Measurements from ENCODE around the gene XRRA1.

The XRRA1 gene

GRCh38 chr11:74948546-74948897 lies 369 bp downstream of the XRRA1 start:
- peak; percentile 48 for DNase-seq (ENCODE audit: low read depth)
- TF ChIP-seq POLR2A (IDR thresholded peaks at IDR 0.05; ENCODE audit: extremely low read depth, insufficient read length) (no peak), MYC (IDR thresholded peaks at IDR 0.05; ENCODE audit: low read depth, low read length) (no peak), CTCF (IDR thresholded peaks at IDR 0.05; ENCODE audit: low read depth, low read length) (no peak)
- TF ChIP-seq, protein P1, sequence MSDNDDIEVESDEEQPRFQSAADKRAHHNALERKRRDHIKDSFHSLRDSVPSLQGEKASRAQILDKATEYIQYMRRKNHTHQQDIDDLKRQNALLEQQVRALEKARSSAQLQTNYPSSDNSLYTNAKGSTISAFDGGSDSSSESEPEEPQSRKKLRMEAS (IDR thresholded peaks at IDR 0.05; ENCODE audit: low read depth, low read length) = no peak
- peak overlapping the region; percentile 89 for H3K4me3 ChIP-seq (ENCODE audit: low read depth, low read length)

- TF ChIP-seq, protein P1 (IDR thresholded peaks at IDR 0.05; ENCODE audit: low read depth, low read length) = no peak
- TF ChIP-seq MYC (IDR thresholded peaks at IDR 0.05; ENCODE audit: low read depth, low read length) (no peak), CTCF (IDR thresholded peaks at IDR 0.05; ENCODE audit: low read depth, low read length) (no peak), POLR2A (IDR thresholded peaks at IDR 0.05; ENCODE audit: extremely low read depth, insufficient read length) (no peak)
- no peak overlapping the region for H3K4me3 ChIP-seq (ENCODE audit: low read depth, low read length)
- no peak for DNase-seq (ENCODE audit: low read depth)
Measured at GRCh38 chr11:74942073-74942759, 6.7 kb downstream of the XRRA1 start.

DNA sequence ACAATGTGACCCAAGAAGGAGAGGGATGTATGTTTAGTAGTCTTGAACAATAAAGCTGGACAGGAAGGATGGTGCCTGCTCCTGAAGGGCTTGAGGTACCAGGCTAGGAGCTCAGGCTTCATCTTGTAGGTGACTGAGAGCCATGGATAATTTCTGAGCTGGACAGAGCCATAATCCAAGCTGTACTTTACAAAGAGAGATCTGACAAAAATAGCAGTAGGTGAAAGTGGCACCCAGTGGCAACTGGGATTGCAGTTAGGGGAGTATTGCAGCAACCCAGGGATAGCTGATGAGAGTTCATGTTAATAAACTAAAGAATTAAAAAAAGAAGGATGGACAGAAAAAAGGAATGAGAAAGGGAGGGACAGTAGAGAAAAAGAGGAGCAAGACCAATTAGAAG lies 7.4 kb downstream of the XRRA1 start:
- no peak overlapping the region for H3K4me3 ChIP-seq (ENCODE audit: low read depth, low read length)
- TF ChIP-seq CTCF (IDR thresholded peaks at IDR 0.05; ENCODE audit: low read depth, low read length) (no peak), POLR2A (IDR thresholded peaks at IDR 0.05; ENCODE audit: extremely low read depth, insufficient read length) (no peak), MYC (IDR thresholded peaks at IDR 0.05; ENCODE audit: low read depth, low read length) (no peak)
- TF ChIP-seq, protein P1 (IDR thresholded peaks at IDR 0.05; ENCODE audit: low read depth, low read length) = no peak
- no peak for DNase-seq (ENCODE audit: low read depth)

DNA sequence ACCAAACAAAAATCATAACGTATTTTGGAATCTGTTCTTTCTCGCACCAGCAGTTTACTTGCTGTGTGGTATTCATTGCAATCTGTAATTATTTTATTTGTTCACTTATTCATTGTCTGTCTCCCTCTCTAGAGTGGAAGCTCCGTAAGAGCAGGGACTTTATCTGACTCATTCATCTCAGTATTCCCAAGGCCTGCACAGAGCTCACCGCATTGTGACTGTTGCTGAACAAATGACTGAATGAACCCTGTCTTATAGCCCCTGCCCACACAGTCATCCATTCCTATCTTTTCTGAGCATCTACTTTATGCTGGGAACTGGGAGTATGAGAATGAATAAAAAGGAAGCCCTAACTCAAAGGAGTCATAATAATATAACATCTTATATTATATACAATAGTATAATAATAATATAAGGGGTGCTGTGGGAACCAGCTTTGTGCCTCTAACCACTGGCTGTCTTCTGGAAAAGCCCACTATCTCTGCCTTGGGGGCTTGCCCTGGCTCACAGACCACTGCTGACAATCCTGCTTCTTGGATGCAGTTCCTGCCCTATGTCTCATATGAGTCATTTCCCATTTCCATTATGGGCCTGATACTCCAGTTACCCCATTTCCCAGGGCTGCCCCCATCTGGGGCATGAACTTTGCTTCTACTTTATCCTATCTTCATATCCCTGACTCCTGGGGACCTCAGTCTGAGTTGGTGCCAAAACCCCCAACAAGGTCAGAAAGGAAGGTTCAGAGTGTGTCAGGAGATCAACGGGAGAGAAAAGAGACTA lies 11.0 kb downstream of the XRRA1 start:
- no peak for TF ChIP-seq MYC (IDR thresholded peaks at IDR 0.05; ENCODE audit: low read depth, low read length)
- TF ChIP-seq, protein P1 (IDR thresholded peaks at IDR 0.05; ENCODE audit: low read depth, low read length) = no peak
- TF ChIP-seq CTCF (IDR thresholded peaks at IDR 0.05; ENCODE audit: low read depth, low read length) = no peak
- no peak for TF ChIP-seq POLR2A (IDR thresholded peaks at IDR 0.05; ENCODE audit: extremely low read depth, insufficient read length)
- no peak for DNase-seq (ENCODE audit: low read depth)

GRCh38 chr11:74936976-74937375 lies 11.9 kb downstream of the XRRA1 start:
- no peak overlapping the region for H3K4me3 ChIP-seq (ENCODE audit: low read depth, low read length)
- TF ChIP-seq, protein P1 (IDR thresholded peaks at IDR 0.05; ENCODE audit: low read depth, low read length) = no peak
- TF ChIP-seq MYC (IDR thresholded peaks at IDR 0.05; ENCODE audit: low read depth, low read length) (no peak), POLR2A (IDR thresholded peaks at IDR 0.05; ENCODE audit: extremely low read depth, insufficient read length) (no peak), CTCF (IDR thresholded peaks at IDR 0.05; ENCODE audit: low read depth, low read length) (no peak)
- DNase-seq (ENCODE audit: low read depth) = no peak

More for the DNA sequence above, 11.0 kb downstream of the XRRA1 start:
- H3K4me3 ChIP-seq (ENCODE audit: low read depth, low read length) = no peak overlapping the region
